HepG2 (cell line): Measurements from ENCODE around the gene UBAC2. TPM values are rescaled to one million over a fixed set of nuclear protein-coding genes. Genes with fewer than 3 reads are reported as not detected.

Experiments used
- ATAC-seq: fragments of 200-7000 bp; cut with Tn5 transposase; 3 replicates; pipeline ENCODE4 v1.9.1; 2020; ENCODE audit warnings: mild to moderate bottlenecking, moderate library complexity
- BruUV-seq: library from RNA; stranded (reverse); fragments of 400-500 nt; replicated peaks from 2 replicates; lab custom pipeline; 2021; lab: Mats Ljungman, UMichigan
- CTCF ChIA-PET: fragments of 300-600 bp; formaldehyde crosslinking; extraction: SDS; loops from one replicate; lab custom pipeline; 2021; ENCODE audit warnings: low total read pairs, inconsistent platforms, low intra/inter-chr PET ratio; lab: Yijun Ruan, JAX
- POLR2A ChIA-PET: fragments of 350-600 bp; sonication (Branson Sonifier 250); formaldehyde crosslinking; loops from one replicate; lab custom pipeline; 2020; ENCODE audit warnings: antibody characterized with exemption, inconsistent platforms; lab: Yijun Ruan, JAX
- DNase-seq: peaks from one replicate; pipeline ENCODE4 v3.0.0-alpha.2; 2015; ENCODE audit warnings: low spot score
- FAIRE-seq: peaks from 3 replicates; lab custom pipeline; 2011; peaks lifted over from hg19 to GRCh38; lab: Jason Lieb, UNC
- H2AFZ ChIP-seq: one replicate; pipeline ENCODE4 v1.6.1; 2011; ENCODE audit warnings: low read length, inconsistent platforms
- H3K27ac ChIP-seq: fragments of 300-600 bp; 3 replicates; pipeline ENCODE4 v1.8.0; 2011; ENCODE audit warnings: mixed run types, mild to moderate bottlenecking, mixed read lengths, low read length, inconsistent platforms; ENCODE audit not compliant: insufficient read depth; ENCODE audit errors: extremely low read length
- H3K27me3 ChIP-seq, 2 experiments: fragments of 200-600 bp in 1 of 2; 2 replicates in 1 of 2; 3 replicates in 1 of 2; pipeline versions ENCODE4 v1.6.0 to v1.8.0; 2011; ENCODE audit warnings: low read length in 2 of 2, mild to moderate bottlenecking in 2 of 2, moderate library complexity in 2 of 2, inconsistent platforms in 1 of 2; ENCODE audit not compliant: insufficient read depth in 2 of 2, control insufficient read depth in 1 of 2
- H3K36me3 ChIP-seq, 2 experiments: fragments of 200-600 bp in 1 of 2; replicated peaks in 1 of 2; 2 replicates in 1 of 2; 3 replicates in 1 of 2; pipeline versions ENCODE4 v1.5.1 to v1.8.0; 2011; ENCODE audit warnings: low read length in 2 of 2, inconsistent platforms in 1 of 2; ENCODE audit not compliant: insufficient read depth in 2 of 2, control insufficient read depth in 1 of 2
- H3K4me1 ChIP-seq: 2 replicates; pipeline ENCODE4 v1.5.1; 2012; ENCODE audit warnings: low read length, inconsistent platforms; ENCODE audit not compliant: insufficient read depth
- H3K4me2 ChIP-seq: 2 replicates; pipeline ENCODE4 v1.6.0; 2011; ENCODE audit warnings: low read depth, low read length, inconsistent platforms
- H3K4me3 ChIP-seq, 3 experiments: fragments of 200-600 bp in 1 of 3; sonication (generic), shearing (Covaris generic) in 1 of 3; replicated peaks in 1 of 3; 2 replicates each; pipeline ENCODE4 v1.5.1; 2011 to 2016; ENCODE audit warnings: low read length in 3 of 3, inconsistent platforms in 2 of 3, low read depth in 2 of 3, mild to moderate bottlenecking in 2 of 3, control low read depth in 1 of 3, mixed read lengths in 1 of 3; ENCODE audit not compliant: insufficient read depth in 1 of 3
- H3K79me2 ChIP-seq: one replicate; pipeline ENCODE4 v1.6.1; 2011; ENCODE audit warnings: low read length, inconsistent platforms; ENCODE audit not compliant: insufficient read depth
- H3K9ac ChIP-seq: 2 replicates; pipeline ENCODE4 v1.6.0; 2011; ENCODE audit warnings: mild to moderate bottlenecking, low read depth, low read length, inconsistent platforms; ENCODE audit not compliant: insufficient read depth
- H3K9me3 ChIP-seq: 2 replicates; pipeline ENCODE4 v1.5.1; 2012; ENCODE audit warnings: mild to moderate bottlenecking, low read length
- H4K20me1 ChIP-seq: 2 replicates; pipeline ENCODE4 v1.6.0; 2011; ENCODE audit warnings: inconsistent platforms, mild to moderate bottlenecking, low read length, moderate library complexity; ENCODE audit not compliant: insufficient read depth
- ASH2L ChIP-seq: fragments of 300-600, 200-600 bp; sonication (generic); IDR thresholded peaks from 2 replicates; pipeline ENCODE4 v1.7.0; 2017; ENCODE audit warnings: low read depth, mild to moderate bottlenecking, moderate library complexity, mixed read lengths, low read length; ENCODE audit not compliant: insufficient read length
- CREM ChIP-seq, 2 experiments: sonication (generic) in 1 of 2; formaldehyde crosslinking in 1 of 2; IDR thresholded peaks; 2 replicates each; pipeline versions ENCODE4 v1.4.0 to v1.6.1; 2016 to 2020; ENCODE audit warnings: antibody characterized with exemption in 1 of 2, mild to moderate bottlenecking in 1 of 2, missing genetic modification reagents in 1 of 2
- CSRNP2 ChIP-seq: sonication (generic); formaldehyde crosslinking; conservative IDR thresholded peaks from 2 replicates; pipeline ENCODE4 v1.8.0; 2022; ENCODE audit warnings: low read depth, missing genetic modification reagents
- ERF ChIP-seq: IDR thresholded peaks from 2 replicates; pipeline ENCODE4 v1.6.1; 2018; ENCODE audit warnings: missing biosample characterization, missing genetic modification reagents
- MXD3 ChIP-seq: IDR thresholded peaks from 2 replicates; pipeline ENCODE4 v1.6.1; 2016; ENCODE audit warnings: mild to moderate bottlenecking, missing biosample characterization, missing genetic modification reagents
- PLRG1 ChIP-seq: fragments of 450-650 bp; conservative IDR thresholded peaks from 2 replicates; pipeline ENCODE4 v1.6.1; 2016
- RNF2 ChIP-seq: fragments of 450-650 bp; conservative IDR thresholded peaks from 2 replicates; pipeline ENCODE4 v1.6.1; 2016; ENCODE audit warnings: low read depth
- TEAD2 ChIP-seq: sonication (generic); formaldehyde crosslinking; IDR thresholded peaks from 2 replicates; pipeline ENCODE4 v1.9.0; 2021; ENCODE audit warnings: missing genetic modification reagents
- ZBTB3 ChIP-seq: sonication (generic); formaldehyde crosslinking; IDR thresholded peaks from 2 replicates; pipeline ENCODE4 v1.4.0; 2020; ENCODE audit warnings: low read depth, mild to moderate bottlenecking, moderate library complexity, missing genetic modification reagents, borderline replicate concordance
- ZBTB33 ChIP-seq: sonication (generic); formaldehyde crosslinking; IDR thresholded peaks from 2 replicates; pipeline ENCODE4 v1.4.0; 2020; ENCODE audit warnings: missing genetic modification reagents
- ZFP37 ChIP-seq: sonication (generic); formaldehyde crosslinking; IDR thresholded peaks from 2 replicates; pipeline ENCODE4 v1.4.0; 2020; ENCODE audit warnings: missing genetic modification reagents, borderline replicate concordance
- ZNF350 ChIP-seq: sonication (generic); formaldehyde crosslinking; IDR thresholded peaks from 2 replicates; pipeline ENCODE4 v1.4.0; 2020; ENCODE audit warnings: mild to moderate bottlenecking, low read depth, missing genetic modification reagents, borderline replicate concordance
- ZNF501 ChIP-seq: sonication (generic); formaldehyde crosslinking; IDR thresholded peaks from 2 replicates; pipeline ENCODE4 v1.5.1; 2020; ENCODE audit warnings: mild to moderate bottlenecking, moderate library complexity, missing genetic modification reagents
- ZSCAN5A ChIP-seq: sonication (generic); formaldehyde crosslinking; IDR thresholded peaks from 2 replicates; pipeline ENCODE4 v1.8.0; 2022; ENCODE audit warnings: mild to moderate bottlenecking, missing genetic modification reagents, borderline replicate concordance
- WGBS: methylation state at CpG from one replicate; pipeline ENCODE4 v1.1.6; 2017; ENCODE audit warnings: low lambda C conversion rate; 5-methylcytosine and 5-hydroxymethylcytosine counted together
- in situ Hi-C: cut with HindIII; loops from 2 replicates; pipeline ENCODE4 v1.10.0; 2017; ENCODE audit warnings: low pct_unique_long_range_greater_than_20kb; ENCODE audit not compliant: extremely low pct_ligation_motif_present
- intact Hi-C: fragments of 100-400 bp; cut with micrococcal nuclease; formaldehyde crosslinking; loops from one replicate; pipeline ENCODE4 v1.10.0; 2022; ENCODE audit not compliant: unreplicated experiment
- polyA plus RNA-seq, 8 experiments: library from polyadenylated mRNA; depleted of rRNA in 3 of 8; stranded (reverse) in 7 of 8; unstranded in 1 of 8; fragments of >200 nt; fragmentation: Illumina TruSeq in 4 of 8; extraction: Trizol in 4 of 8; gene quantifications; 2 replicates each; pipeline versions ENCODE4 v1.2.1 to v1.2.3, GENCODE V29; 2011 to 2016; ENCODE audit warnings: low read depth in 4 of 8, missing spikeins in 1 of 8, mixed read lengths in 1 of 8; ENCODE audit not compliant: insufficient read depth in 1 of 8
- total RNA-seq, 5 experiments: library from RNA; depleted of rRNA; stranded (reverse); fragments of >200 nt; fragmentation: Illumina TruSeq; extraction: Trizol; gene quantifications; 2 replicates each; pipeline ENCODE4 v1.2.3, GENCODE V29; 2016; ENCODE audit warnings: low read depth in 1 of 5

The UBAC2 gene
- total and polyA plus RNA-seq, 2 of the 13 experiments (the other 11 are each of a cell fraction or from before 2014, with no cell fraction given), result 61.3 to 80.8 TPM

- in situ Hi-C loops, result no loop called here
- no peak for FAIRE-seq
- H3K79me2 ChIP-seq, result peaks cover 93% of the 10 kb centered on the region
- H3K27me3 ChIP-seq, result no peaks in the 10 kb centered on the region
- TF ChIP-seq ZNF501 (no peak), ASH2L (no peak), ZSCAN5A (CRISPR knock-in tag) (no peak), MXD3 (CRISPR knock-in tag) (no peak), ZBTB3 (CRISPR knock-in tag) (no peak), ZFP37 (CRISPR knock-in tag) (no peak), PLRG1 (no peak), ZNF350 (CRISPR knock-in tag) (no peak), CREM (IDR thresholded peaks at IDR 0.05) (no peak), CREM (CRISPR knock-in tag; IDR thresholded peaks at IDR 0.05) (no peak), CSRNP2 (CRISPR knock-in tag) (no peak), ERF (CRISPR knock-in tag) (no peak), RNF2 (no peak), TEAD2 (CRISPR knock-in tag) (no peak), ZBTB33 (no peak)
- peaks cover 0 to 15% of the 10 kb centered on the region in 2 experiments; a peak in 3 of 5 replicates for H3K36me3 ChIP-seq
- no peak overlapping the region for H3K9ac ChIP-seq
- intact Hi-C loops, result no loop called here
- peaks cover 13% of the 10 kb centered on the region for H3K4me1 ChIP-seq
- WGBS, result 91% methylated on average over 2 of the region's 2 CpGs
- H4K20me1 ChIP-seq, result peaks cover 9% of the 10 kb centered on the region
- no TSS peak for BruUV-seq
- H2AFZ ChIP-seq, result no peak overlapping the region
- ChIA-PET POLR2A (no interaction called here), CTCF (no interaction called here)
- no peak overlapping the region for H3K4me3 ChIP-seq
- ATAC-seq, result no peak
- no peak overlapping the region for H3K27ac ChIP-seq
- no peak overlapping the region for H3K4me2 ChIP-seq
- H3K9me3 ChIP-seq, result no peaks in the 10 kb centered on the region
- no peak for DNase-seq
Observed at GRCh38 chr13:99224021-99224420, 23.4 kb downstream of the UBAC2 start.
